Natural killer cell (primary cell): ENCODE results near the gene MYOZ3. TPM values are rescaled to one million over a fixed set of nuclear protein-coding genes. Genes with fewer than 3 reads are reported as not detected.

Source experiments
- ATAC-seq, 3 donors: fragments of 150-1000 bp in 2 of 3; fragments of 200-7000 bp in 1 of 3; cut with Tn5 transposase; 1 replicate in 1 of 3; 2 replicates in 2 of 3; pipeline ENCODE4 v1.10.0; 2021; ENCODE audit warnings: mild to moderate bottlenecking in 2 of 3, moderate library complexity in 2 of 3
- DNase-seq, 2 donors: peaks; one replicate each; pipeline versions ENCODE4 v3.0.0 to v3.0.0-alpha.2; 2013 to 2021; ENCODE audit warnings: mixed read lengths in 1 of 2
- H3K27ac ChIP-seq: one replicate; pipeline ENCODE4 v1.5.1; 2013; ENCODE audit warnings: mild to moderate bottlenecking, low read length
- H3K27me3 ChIP-seq: one replicate; pipeline ENCODE4 v1.6.1; 2013; ENCODE audit warnings: low read length; ENCODE audit not compliant: control insufficient read depth, insufficient read depth
- H3K36me3 ChIP-seq: one replicate; pipeline ENCODE4 v1.6.1; 2013; ENCODE audit warnings: low read length; ENCODE audit not compliant: control insufficient read depth, insufficient read depth
- H3K4me1 ChIP-seq: one replicate; pipeline ENCODE4 v1.6.1; 2013; ENCODE audit warnings: low read length; ENCODE audit not compliant: control insufficient read depth, insufficient read depth
- H3K4me3 ChIP-seq: one replicate; pipeline ENCODE4 v1.5.1; 2013; ENCODE audit warnings: low read length
- H3K9me3 ChIP-seq: one replicate; pipeline ENCODE4 v1.6.1; 2013; ENCODE audit warnings: low read length; ENCODE audit not compliant: control insufficient read depth, insufficient read depth
- H3K27ac Mint-ChIP-seq, 2 donors: one replicate each; pipeline ENCODE4 v1.8.0; 2022; ENCODE audit warnings: mild to moderate bottlenecking in 2 of 2, mixed read lengths in 2 of 2, moderate library complexity in 1 of 2
- H3K27me3 Mint-ChIP-seq, 2 donors: one replicate each; pipeline ENCODE4 v1.8.0; 2022; ENCODE audit warnings: low read depth in 2 of 2, mixed read lengths in 2 of 2
- H3K36me3 Mint-ChIP-seq: one replicate; pipeline ENCODE4 v1.8.0; 2022; ENCODE audit warnings: mixed read lengths
- H3K4me1 Mint-ChIP-seq, 2 donors: one replicate each; pipeline ENCODE4 v1.8.0; 2022; ENCODE audit warnings: mixed read lengths in 2 of 2
- H3K4me3 Mint-ChIP-seq: one replicate; pipeline ENCODE4 v1.8.0; 2022; ENCODE audit warnings: mild to moderate bottlenecking, moderate library complexity, mixed read lengths
- H3K9me3 Mint-ChIP-seq, 2 donors: one replicate each; pipeline ENCODE4 v1.8.0; 2022; ENCODE audit warnings: mixed read lengths in 2 of 2
- CTCF ChIP-seq: fragments of 200-600 bp; IDR thresholded peaks from one replicate; pipeline ENCODE4 v1.8.0; 2022; ENCODE audit warnings: antibody characterized with exemption
- WGBS: methylation state at CpG from one replicate; pipeline ENCODE4 v1.1.7; 2013; ENCODE audit warnings: missing lambda C conversion rate; ENCODE audit not compliant: insufficient coverage; 5-methylcytosine and 5-hydroxymethylcytosine counted together
- intact Hi-C: fragments of 100-400 bp; cut with micrococcal nuclease; formaldehyde crosslinking; loops from one replicate; pipeline ENCODE4 v1.14.2; 2022
- total RNA-seq, 4 donors: library from RNA; stranded (reverse); fragments of 120-200 nt in 1 of 4; gene quantifications; one replicate each; pipeline versions ENCODE4 v1.2.3 to v1.2.4, GENCODE V29; 2013 to 2022

MYOZ3 gene
- total RNA-seq, 3 donors from 2014 or later (not counting 1 experiment from before 2014, with no cell fraction given) = not detected

- H3K9me3 ChIP-seq = no peaks in the 10 kb centered on the region
- no peaks in the 10 kb centered on the region for H3K36me3 ChIP-seq
- no peaks in the 10 kb centered on the region for H3K4me1 ChIP-seq
- Mint-ChIP-seq H3K27ac (no peak overlapping the region), H3K9me3 (no peaks in the 10 kb centered on the region), H3K27me3 (peaks cover 6% of the 10 kb centered on the region in 2 donors), H3K36me3 (no peaks in the 10 kb centered on the region), H3K4me3 (no peak overlapping the region), H3K4me1 (no peaks in the 10 kb centered on the region)
- TF ChIP-seq CTCF = no peak
- ATAC-seq = no peak
- 81% methylated on average over 4 of the region's 4 CpGs for WGBS
- DNase-seq = no peak
- H3K27ac ChIP-seq = no peak overlapping the region
- H3K4me3 ChIP-seq = no peak overlapping the region
- H3K27me3 ChIP-seq = no peaks in the 10 kb centered on the region
- intact Hi-C loops = no loop called here
Measured at GRCh38 chr5:150645070-150645700, 15.9 kb upstream of the MYOZ3 start.

GRCh38 chr5:150647275-150648251 lies 13.5 kb upstream of the MYOZ3 start:
- Mint-ChIP-seq H3K27me3 (peaks cover 6% of the 10 kb centered on the region in 2 donors), H3K4me3 (no peak overlapping the region), H3K27ac (no peak overlapping the region), H3K36me3 (no peaks in the 10 kb centered on the region), H3K9me3 (no peaks in the 10 kb centered on the region), H3K4me1 (no peaks in the 10 kb centered on the region)
- Histone ChIP-seq H3K27me3 (no peaks in the 10 kb centered on the region), H3K9me3 (no peaks in the 10 kb centered on the region), H3K4me1 (no peaks in the 10 kb centered on the region), H3K36me3 (no peaks in the 10 kb centered on the region), H3K4me3 (no peak overlapping the region), H3K27ac (no peak overlapping the region)
- intact Hi-C loops = no loop called here
- DNase-seq (no peak), ATAC-seq (no peak)
- WGBS = 89% methylated on average over 25 of the region's 25 CpGs
- TF ChIP-seq CTCF = no peak

- H3K27me3 Mint-ChIP-seq = peaks cover 6% of the 10 kb centered on the region in 2 donors
- no peak overlapping the region for H3K4me3 Mint-ChIP-seq
- intact Hi-C loops = no loop called here
- Histone ChIP-seq H3K27ac (no peak overlapping the region), H3K27me3 (no peaks in the 10 kb centered on the region), H3K4me1 (no peaks in the 10 kb centered on the region), H3K4me3 (no peak overlapping the region), H3K36me3 (no peaks in the 10 kb centered on the region), H3K9me3 (no peaks in the 10 kb centered on the region)
- no peak overlapping the region for H3K27ac Mint-ChIP-seq
- no peaks in the 10 kb centered on the region for H3K9me3 Mint-ChIP-seq
- TF ChIP-seq CTCF = no peak
- 74% methylated on average over 16 of the region's 16 CpGs for WGBS
- ATAC-seq = no peak
- H3K36me3 Mint-ChIP-seq = no peaks in the 10 kb centered on the region
- no peaks in the 10 kb centered on the region for H3K4me1 Mint-ChIP-seq
- no peak for DNase-seq
Measured at GRCh38 chr5:150648294-150649107, 12.6 kb upstream of the MYOZ3 start.
